RWPE2 (cell line): Measurements from ENCODE around the gene C1QTNF7.

Source experiments
- ATAC-seq: fragments of 200-7000 bp; cut with Tn5 transposase; 3 replicates; pipeline ENCODE4 v1.9.1; 2021; ENCODE audit warnings: low read depth
- DNase-seq: peaks from one replicate; pipeline ENCODE4 v3.0.0-alpha.2; 2020; ENCODE audit warnings: low spot score
- H3K27ac ChIP-seq: fragments of 450-650 bp; 2 replicates; pipeline ENCODE4 v1.5.1; 2017; ENCODE audit warnings: mild to moderate bottlenecking; ENCODE audit not compliant: poor library complexity, severe bottlenecking
- H3K27me3 ChIP-seq: fragments of 250-450 bp; sonication (Bioruptor Pico); 2 replicates; pipeline ENCODE4 v1.5.1; 2021; ENCODE audit warnings: mild to moderate bottlenecking, moderate library complexity; ENCODE audit not compliant: insufficient read depth, poor library complexity, severe bottlenecking
- H3K36me3 ChIP-seq: fragments of 250-450 bp; sonication (Bioruptor Pico); 2 replicates; pipeline ENCODE4 v1.5.1; 2020; ENCODE audit warnings: low read depth, mild to moderate bottlenecking, moderate library complexity
- H3K4me1 ChIP-seq: fragments of 250-450 bp; sonication (Bioruptor Pico); 2 replicates; pipeline ENCODE4 v1.5.1; 2021; ENCODE audit warnings: mild to moderate bottlenecking, moderate library complexity; ENCODE audit not compliant: insufficient read depth, poor library complexity, severe bottlenecking
- H3K4me3 ChIP-seq: fragments of 250-450 bp; sonication (Bioruptor Pico); 2 replicates; pipeline ENCODE4 v1.5.1; 2021; ENCODE audit warnings: mild to moderate bottlenecking, moderate library complexity; ENCODE audit not compliant: severe bottlenecking
- H3K9me3 ChIP-seq: fragments of 250-450 bp; sonication (Bioruptor Pico); 2 replicates; pipeline ENCODE4 v1.5.1; 2021; ENCODE audit warnings: mild to moderate bottlenecking, moderate library complexity; ENCODE audit not compliant: severe bottlenecking
- CTCF ChIP-seq: fragments of 450-650 bp; IDR thresholded peaks from one replicate; pipeline ENCODE4 v1.5.1; 2017; ENCODE audit warnings: mild to moderate bottlenecking, moderate library complexity; ENCODE audit not compliant: poor library complexity, severe bottlenecking

C1QTNF7 gene

DNA sequence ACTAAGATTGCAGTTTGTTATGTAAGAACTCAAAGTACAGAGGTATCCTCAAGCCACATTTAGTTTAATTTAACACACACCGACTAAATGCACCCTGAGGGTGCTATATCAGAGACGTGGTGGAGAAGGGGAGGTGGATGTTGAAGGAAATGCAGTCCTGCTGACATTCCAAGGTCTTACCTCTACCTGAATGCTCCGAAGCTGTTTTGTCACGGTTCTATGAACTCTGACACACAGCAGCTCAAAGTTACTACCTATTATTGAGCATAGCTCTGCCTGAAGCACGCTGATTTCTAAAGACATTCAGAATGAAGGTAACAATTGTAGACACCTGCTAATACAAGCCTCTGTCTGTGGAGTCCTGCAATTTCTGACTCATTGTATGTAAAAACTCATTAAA, 48.6 kb downstream of the C1QTNF7 start:
- Histone ChIP-seq H3K27ac (no peak overlapping the region), H3K4me3 (no peak overlapping the region), H3K36me3 (peaks cover 3% of the 10 kb centered on the region), H3K27me3 (no peaks in the 10 kb centered on the region), H3K9me3 (no peaks in the 10 kb centered on the region), H3K4me1 (no peaks in the 10 kb centered on the region)
- DNase-seq (no peak), ATAC-seq (no peak)
- no peak for TF ChIP-seq CTCF

- H3K9me3 ChIP-seq = no peaks in the 10 kb centered on the region
- H3K4me3 ChIP-seq = peak overlapping the region; percentile 40
- no peaks in the 10 kb centered on the region for H3K4me1 ChIP-seq
- H3K36me3 ChIP-seq = peaks cover 7% of the 10 kb centered on the region
- ATAC-seq (no peak), DNase-seq (no peak)
- peak overlapping the region; percentile 40 for H3K27ac ChIP-seq
- TF ChIP-seq CTCF = no peak
- no peaks in the 10 kb centered on the region for H3K27me3 ChIP-seq
Measured at GRCh38 chr4:15478724-15479088, 50.9 kb downstream of the C1QTNF7 start.

DNA sequence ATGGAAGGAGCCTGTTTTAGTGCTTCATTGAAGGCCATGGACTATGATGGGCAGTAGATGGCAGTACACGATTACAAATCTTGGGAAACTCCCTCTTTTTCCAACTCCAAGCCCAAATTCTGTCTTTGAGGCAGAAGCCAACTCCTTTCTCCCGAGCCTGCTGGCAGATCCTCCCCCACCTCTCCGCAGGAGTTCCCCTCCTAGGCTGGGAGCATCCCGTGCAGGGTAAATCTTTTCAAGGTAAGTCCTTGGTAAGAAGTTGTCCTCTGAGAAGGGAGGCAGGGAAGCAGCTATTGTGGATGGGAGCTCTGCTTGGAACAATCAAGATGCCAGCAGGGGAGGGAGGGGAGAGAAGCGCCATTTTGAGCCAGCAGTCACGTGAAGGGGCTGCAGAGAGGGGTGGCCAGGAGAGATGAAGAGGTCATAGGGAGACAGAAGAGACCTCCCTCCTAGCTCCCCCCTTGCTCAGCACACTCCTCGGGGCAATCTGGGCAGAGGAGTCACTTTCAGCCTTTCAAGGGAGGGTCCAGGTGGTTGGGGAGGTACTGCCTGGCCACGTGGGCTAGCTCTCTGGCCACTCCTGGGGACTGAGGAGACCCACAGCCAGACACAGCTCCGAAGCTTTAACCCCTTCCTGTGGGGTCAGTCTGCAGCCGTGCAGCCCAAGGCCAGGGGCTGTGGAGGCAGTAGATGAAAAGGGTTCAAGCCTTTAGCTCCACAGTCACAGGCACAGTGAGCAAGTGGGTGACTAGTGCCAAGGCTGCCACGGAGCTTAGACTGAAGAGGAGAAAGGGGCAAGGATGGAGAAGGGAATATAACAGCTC, 51.5 kb downstream of the C1QTNF7 start:
- H3K4me1 ChIP-seq = no peaks in the 10 kb centered on the region
- ATAC-seq = peak; percentile 86
- H3K9me3 ChIP-seq = no peaks in the 10 kb centered on the region
- H3K27ac ChIP-seq = peak overlapping the region; percentile 40
- DNase-seq = no peak
- peaks cover 7% of the 10 kb centered on the region for H3K36me3 ChIP-seq
- peak; percentile 81 for TF ChIP-seq CTCF
- no peaks in the 10 kb centered on the region for H3K27me3 ChIP-seq
- peak overlapping the region; percentile 40 for H3K4me3 ChIP-seq

DNA sequence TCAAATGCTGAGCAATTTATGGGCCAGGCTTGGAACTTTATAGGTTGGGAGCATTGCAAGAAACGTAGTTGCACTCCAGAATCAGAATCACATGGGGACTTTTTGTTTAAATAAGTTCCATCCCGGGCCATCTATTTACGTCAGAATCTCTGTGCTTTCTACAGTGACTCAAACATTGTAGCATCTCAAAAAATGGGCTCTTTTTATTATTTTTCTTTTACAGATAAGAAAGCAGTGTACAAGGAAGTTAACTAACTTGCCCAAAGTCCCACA, 52.0 kb downstream of the C1QTNF7 start:
- no peak for DNase-seq
- no peaks in the 10 kb centered on the region for H3K27me3 ChIP-seq
- no peaks in the 10 kb centered on the region for H3K4me1 ChIP-seq
- H3K27ac ChIP-seq = peak overlapping the region; percentile 40
- ATAC-seq = no peak
- peak overlapping the region; percentile 40 for H3K4me3 ChIP-seq
- no peaks in the 10 kb centered on the region for H3K9me3 ChIP-seq
- no peak for TF ChIP-seq CTCF
- H3K36me3 ChIP-seq = peaks cover 7% of the 10 kb centered on the region

DNA sequence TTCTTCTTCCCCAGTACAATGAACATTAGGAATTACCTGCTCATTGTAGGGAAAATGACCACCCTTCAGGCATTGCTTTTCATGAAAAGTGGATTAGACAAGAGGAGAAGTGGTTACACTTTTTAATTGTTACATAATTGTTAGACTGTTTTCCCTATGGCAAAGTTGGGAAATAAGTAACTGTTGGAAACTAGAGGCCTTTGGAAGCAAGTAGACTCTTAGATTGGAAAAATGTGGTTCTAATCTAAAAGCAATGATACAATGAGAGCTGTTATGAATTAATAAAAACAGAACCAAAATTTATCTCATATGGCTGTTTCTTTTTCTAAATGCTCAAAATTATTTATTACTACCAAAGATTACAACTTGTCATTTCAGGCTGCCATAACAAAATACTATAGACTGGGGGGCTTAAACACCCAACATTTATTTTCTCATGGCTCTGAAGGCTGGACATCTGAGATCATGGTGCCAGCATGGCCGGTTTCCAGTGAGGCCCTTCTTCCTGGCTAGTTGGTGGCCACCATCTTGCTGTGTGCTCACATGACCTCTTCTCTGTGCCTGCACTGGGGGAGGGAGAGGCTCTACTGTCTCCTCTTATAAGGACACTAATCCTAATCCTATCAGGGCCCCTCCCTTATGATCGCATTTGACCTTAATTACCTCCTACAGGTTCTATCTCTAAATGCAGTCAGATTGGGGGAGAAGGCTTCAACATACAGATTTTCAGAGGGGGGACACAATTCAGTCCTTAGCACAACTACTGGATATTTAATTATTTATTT, 54.3 kb downstream of the C1QTNF7 start:
- Histone ChIP-seq H3K27me3 (no peaks in the 10 kb centered on the region), H3K4me3 (no peak overlapping the region), H3K27ac (no peak overlapping the region), H3K36me3 (peaks cover 7% of the 10 kb centered on the region), H3K4me1 (no peaks in the 10 kb centered on the region), H3K9me3 (no peaks in the 10 kb centered on the region)
- TF ChIP-seq CTCF = no peak
- DNase-seq (no peak), ATAC-seq (no peak)
